Loucy (cell line): ENCODE results near the gene FBXL2.

Source experiments
- H2AFZ ChIP-seq: fragments of 200-600 bp; sonication (generic); 2 replicates; pipeline ENCODE4 v1.6.0; 2016; ENCODE audit warnings: antibody characterized with exemption, mild to moderate bottlenecking, low read length, moderate library complexity
- H3F3A ChIP-seq: fragments of 200-600 bp; 2 replicates; pipeline ENCODE4 v1.6.0; 2016; ENCODE audit warnings: antibody characterized with exemption, low read depth, mild to moderate bottlenecking
- H3K27me3 ChIP-seq: fragments of 200-600 bp; sonication (generic); 2 replicates; pipeline ENCODE4 v1.6.1; 2014; ENCODE audit warnings: low read length, mild to moderate bottlenecking; ENCODE audit not compliant: insufficient read depth, poor library complexity, severe bottlenecking
- H3K36me3 ChIP-seq: fragments of 200-600 bp; sonication (generic); 2 replicates; pipeline ENCODE4 v1.6.1; 2016; ENCODE audit warnings: low read length; ENCODE audit not compliant: insufficient read depth
- H3K4me1 ChIP-seq: fragments of 200-600 bp; sonication (generic); 2 replicates; pipeline ENCODE4 v1.5.1; 2014; ENCODE audit warnings: low read length, mild to moderate bottlenecking; ENCODE audit not compliant: insufficient read depth, poor library complexity, severe bottlenecking
- H3K4me2 ChIP-seq: fragments of 200-600 bp; sonication (generic); 2 replicates; pipeline ENCODE4 v1.6.0; 2014; ENCODE audit warnings: antibody characterized with exemption, low read length, low read depth, mild to moderate bottlenecking; ENCODE audit not compliant: poor library complexity, severe bottlenecking
- H3K4me3 ChIP-seq: fragments of 200-600 bp; sonication (generic); 2 replicates; pipeline ENCODE4 v1.5.1; 2014; ENCODE audit warnings: low read length, mild to moderate bottlenecking, mixed read lengths; ENCODE audit not compliant: poor library complexity, severe bottlenecking
- H3K79me2 ChIP-seq: fragments of 200-600 bp; sonication (generic); 2 replicates; pipeline ENCODE4 v1.6.1; 2014; ENCODE audit warnings: low read length; ENCODE audit not compliant: insufficient read depth
- H3K9ac ChIP-seq: fragments of 200-600 bp; sonication (generic); 2 replicates; pipeline ENCODE4 v1.6.0; 2014; ENCODE audit warnings: mild to moderate bottlenecking, low read depth, low read length, moderate library complexity; ENCODE audit not compliant: poor library complexity, severe bottlenecking
- H3K9me2 ChIP-seq: fragments of 200-600 bp; sonication (generic); replicated peaks from 2 replicates; pipeline ENCODE4 v1.6.1; 2016; ENCODE audit warnings: low read depth, low read length, mixed read lengths
- H3K9me3 ChIP-seq: fragments of 200-600 bp; sonication (generic); 2 replicates; pipeline ENCODE4 v1.6.1; 2014; ENCODE audit warnings: mild to moderate bottlenecking, antibody characterized with exemption, low read length, low read depth; ENCODE audit not compliant: insufficient read depth
- H4K20me1 ChIP-seq: fragments of 200-600 bp; sonication (generic); 2 replicates; pipeline ENCODE4 v1.6.0; 2014; ENCODE audit warnings: antibody characterized with exemption, low read length, mild to moderate bottlenecking; ENCODE audit not compliant: insufficient read depth, poor library complexity, severe bottlenecking
- CTCF ChIP-seq: fragments of 200-600 bp; sonication (generic); conservative IDR thresholded peaks from 2 replicates; pipeline ENCODE4 v1.5.1; 2014; ENCODE audit warnings: mild to moderate bottlenecking, antibody characterized with exemption, low read length
- EZH2phosphoT487 ChIP-seq: fragments of 200-600 bp; IDR thresholded peaks from 2 replicates; pipeline ENCODE4 v1.6.1; 2018; ENCODE audit warnings: antibody characterized with exemption, mild to moderate bottlenecking, moderate library complexity, borderline replicate concordance

The FBXL2 gene

GRCh38 chr3:33425453-33425852 is 148.2 kb downstream of the FBXL2 start:
- H3K27me3 ChIP-seq = no peaks in the 10 kb centered on the region
- H3K4me3 ChIP-seq = no peak overlapping the region
- H3K79me2 ChIP-seq = peaks cover 81% of the 10 kb centered on the region
- H3F3A ChIP-seq = no peaks in the 10 kb centered on the region
- H3K9me3 ChIP-seq = no peaks in the 10 kb centered on the region
- H3K9me2 ChIP-seq = no peaks in the 10 kb centered on the region
- H3K36me3 ChIP-seq = peaks cover 44% of the 10 kb centered on the region; the same call in 1 of the 2 replicates
- peaks cover 44% of the 10 kb centered on the region for H4K20me1 ChIP-seq
- H3K4me2 ChIP-seq = no peak overlapping the region
- H2AFZ ChIP-seq = no peak overlapping the region
- H3K4me1 ChIP-seq = peaks cover 14% of the 10 kb centered on the region
- TF ChIP-seq CTCF (no peak), EZH2phosphoT487 (no peak)
- H3K9ac ChIP-seq = no peak overlapping the region

GRCh38 chr3:33426068-33426467 is 148.8 kb downstream of the FBXL2 start:
- Histone ChIP-seq H3K79me2 (peaks cover 87% of the 10 kb centered on the region), H4K20me1 (peaks cover 50% of the 10 kb centered on the region)

GRCh38 chr3:33426630-33427317 is 149.5 kb downstream of the FBXL2 start:
- Histone ChIP-seq H3K9me2 (no peaks in the 10 kb centered on the region), H3K36me3 (peaks cover 32% of the 10 kb centered on the region; the same call in 1 of the 2 replicates), H3K9ac (no peak overlapping the region), H2AFZ (no peak overlapping the region), H3K4me3 (no peak overlapping the region), H4K20me1 (peaks cover 53% of the 10 kb centered on the region), H3K79me2 (peaks cover 88% of the 10 kb centered on the region), H3K4me2 (no peak overlapping the region), H3K9me3 (no peaks in the 10 kb centered on the region), H3F3A (no peaks in the 10 kb centered on the region), H3K27me3 (no peaks in the 10 kb centered on the region), H3K4me1 (peaks cover 24% of the 10 kb centered on the region)
- TF ChIP-seq EZH2phosphoT487 = no peak
- no peak for TF ChIP-seq CTCF

More at GRCh38 chr3:33426068-33426467, 148.8 kb downstream of the FBXL2 start:
- H3K4me1 ChIP-seq = peaks cover 20% of the 10 kb centered on the region
- H3K9me2 ChIP-seq = no peaks in the 10 kb centered on the region
- H3K36me3 ChIP-seq = peaks cover 39% of the 10 kb centered on the region; the same call in 1 of the 2 replicates
- no peak for TF ChIP-seq CTCF
- no peak for TF ChIP-seq EZH2phosphoT487
- H3K9ac ChIP-seq = no peak overlapping the region
- H3K4me2 ChIP-seq = no peak overlapping the region
- H2AFZ ChIP-seq = no peak overlapping the region
- no peaks in the 10 kb centered on the region for H3K9me3 ChIP-seq
- H3K27me3 ChIP-seq = no peaks in the 10 kb centered on the region
- H3F3A ChIP-seq = no peaks in the 10 kb centered on the region
- no peak overlapping the region for H3K4me3 ChIP-seq
